Measurements from ENCODE around the gene ATP1A2.

Gene ATP1A2

GRCh38 chr1:160091666-160092223, 23.8 kb upstream of the ATP1A2 start:
- DNase-seq (no peak), ATAC-seq (replicated peaks) (no peak)
- no peaks in the 10 kb centered on the region for H3K27me3 Mint-ChIP-seq
- no peak overlapping the region for H3K4me3 Mint-ChIP-seq
- no peaks in the 10 kb centered on the region for H3K9me3 Mint-ChIP-seq
- H3K36me3 Mint-ChIP-seq (ENCODE audit: insufficient read depth), result peaks cover 34% of the 10 kb centered on the region
- peaks cover 19 to 32% of the 10 kb centered on the region in 2 donors for H3K4me1 Mint-ChIP-seq (ENCODE audit: low read depth in 2 of 2)
- peak overlapping the region in 1 of 2 donors; percentile 71 for H3K27ac Mint-ChIP-seq

GRCh38 chr1:160092366-160093068, 23.0 kb upstream of the ATP1A2 start:
- ATAC-seq (replicated peaks), result no peak
- H3K4me1 Mint-ChIP-seq (ENCODE audit: low read depth in 2 of 2), result peaks cover 24 to 39% of the 10 kb centered on the region in 2 donors
- peaks cover 35% of the 10 kb centered on the region for H3K36me3 Mint-ChIP-seq (ENCODE audit: insufficient read depth)
- no peaks in the 10 kb centered on the region for H3K27me3 Mint-ChIP-seq
- no peak for DNase-seq
- H3K27ac Mint-ChIP-seq, result peak overlapping the region in 1 of 2 donors; percentile 71
- no peak overlapping the region for H3K4me3 Mint-ChIP-seq
- H3K9me3 Mint-ChIP-seq, result no peaks in the 10 kb centered on the region

GRCh38 chr1:160093069-160093395, 22.5 kb upstream of the ATP1A2 start:
- Mint-ChIP-seq H3K4me1 (ENCODE audit: low read depth in 2 of 2) (peaks cover 29 to 43% of the 10 kb centered on the region in 2 donors), H3K9me3 (no peaks in the 10 kb centered on the region), H3K4me3 (no peak overlapping the region), H3K27me3 (no peaks in the 10 kb centered on the region), H3K27ac (peak overlapping the region in 1 of 2 donors; percentile 41), H3K36me3 (ENCODE audit: insufficient read depth) (peaks cover 40% of the 10 kb centered on the region)
- no peak for ATAC-seq (replicated peaks)
- DNase-seq, result no peak

GRCh38 chr1:160093624-160094290, 21.8 kb upstream of the ATP1A2 start:
- no peak overlapping the region for H3K4me3 Mint-ChIP-seq
- peaks cover 29 to 38% of the 10 kb centered on the region in 2 donors for H3K4me1 Mint-ChIP-seq (ENCODE audit: low read depth in 2 of 2)
- peaks cover 41% of the 10 kb centered on the region for H3K36me3 Mint-ChIP-seq (ENCODE audit: insufficient read depth)
- no peaks in the 10 kb centered on the region for H3K27me3 Mint-ChIP-seq
- no peak overlapping the region for H3K27ac Mint-ChIP-seq
- no peaks in the 10 kb centered on the region for H3K9me3 Mint-ChIP-seq
- DNase-seq (no peak), ATAC-seq (replicated peaks) (no peak)

GRCh38 chr1:160094291-160094625, 21.3 kb upstream of the ATP1A2 start:
- H3K27me3 Mint-ChIP-seq, result no peaks in the 10 kb centered on the region
- H3K36me3 Mint-ChIP-seq (ENCODE audit: insufficient read depth), result peaks cover 41% of the 10 kb centered on the region
- H3K4me1 Mint-ChIP-seq (ENCODE audit: low read depth in 2 of 2), result peaks cover 32 to 37% of the 10 kb centered on the region in 2 donors
- DNase-seq, result no peak
- no peak for ATAC-seq (replicated peaks)
- H3K4me3 Mint-ChIP-seq, result no peak overlapping the region
- H3K27ac Mint-ChIP-seq, result no peak overlapping the region
- H3K9me3 Mint-ChIP-seq, result no peaks in the 10 kb centered on the region

- Mint-ChIP-seq H3K9me3 (no peaks in the 10 kb centered on the region), H3K4me3 (no peak overlapping the region), H3K27ac (no peak overlapping the region), H3K36me3 (ENCODE audit: insufficient read depth) (peaks cover 42% of the 10 kb centered on the region), H3K4me1 (ENCODE audit: low read depth in 2 of 2) (peaks cover 36 to 41% of the 10 kb centered on the region in 2 donors), H3K27me3 (no peaks in the 10 kb centered on the region)
- no peak for ATAC-seq (replicated peaks)
- no peak for DNase-seq
These were observed 20.8 kb upstream of the ATP1A2 start for GRCh38 chr1:160094806-160095205.

GRCh38 chr1:160095382-160096105, 20.0 kb upstream of the ATP1A2 start:
- H3K4me3 Mint-ChIP-seq, result no peak overlapping the region
- H3K27me3 Mint-ChIP-seq, result no peaks in the 10 kb centered on the region
- no peaks in the 10 kb centered on the region for H3K9me3 Mint-ChIP-seq
- DNase-seq, result no peak
- H3K4me1 Mint-ChIP-seq (ENCODE audit: low read depth in 2 of 2), result peaks cover 33 to 41% of the 10 kb centered on the region in 2 donors
- H3K27ac Mint-ChIP-seq, result peak overlapping the region in 1 of 2 donors; percentile 56
- peaks cover 36% of the 10 kb centered on the region for H3K36me3 Mint-ChIP-seq (ENCODE audit: insufficient read depth)
- ATAC-seq (replicated peaks), result no peak

- Mint-ChIP-seq H3K27me3 (no peaks in the 10 kb centered on the region), H3K27ac (peak overlapping the region in 1 of 2 donors; percentile 56), H3K4me3 (peak overlapping the region; percentile 88), H3K9me3 (no peaks in the 10 kb centered on the region), H3K4me1 (ENCODE audit: low read depth in 2 of 2) (peaks cover 36 to 43% of the 10 kb centered on the region in 2 donors), H3K36me3 (ENCODE audit: insufficient read depth) (peaks cover 37% of the 10 kb centered on the region)
- no peak for DNase-seq
- no peak for ATAC-seq (replicated peaks)
These were observed 19.1 kb upstream of the ATP1A2 start for GRCh38 chr1:160096274-160097116.

- Mint-ChIP-seq H3K4me1 (ENCODE audit: low read depth in 2 of 2) (peaks cover 34 to 43% of the 10 kb centered on the region in 2 donors), H3K36me3 (ENCODE audit: insufficient read depth) (peaks cover 37% of the 10 kb centered on the region), H3K27me3 (no peaks in the 10 kb centered on the region), H3K27ac (peak overlapping the region; percentile 89 to 96), H3K4me3 (peak overlapping the region; percentile 88), H3K9me3 (no peaks in the 10 kb centered on the region)
- ATAC-seq (replicated peaks), result no peak
- no peak for DNase-seq
These were observed 18.2 kb upstream of the ATP1A2 start for GRCh38 chr1:160097151-160097910.

- DNase-seq, result peak; percentile 85 to 89 (median 85)
- peak within 1 kb of the TSS; percentile 88 for H3K4me3 Mint-ChIP-seq
- H3K36me3 Mint-ChIP-seq (ENCODE audit: insufficient read depth), result peaks cover 37% of the 10 kb centered on the region
- no peaks in the 10 kb centered on the region for H3K27me3 Mint-ChIP-seq
- peak; percentile 67 for ATAC-seq (replicated peaks)
- H3K27ac Mint-ChIP-seq, result peak within 1 kb of the TSS; percentile 89 to 96
- H3K4me1 Mint-ChIP-seq (ENCODE audit: low read depth in 2 of 2), result peaks cover 37 to 41% of the 10 kb centered on the region in 2 donors
- no peaks in the 10 kb centered on the region for H3K9me3 Mint-ChIP-seq
These were observed 17.4 kb upstream of the ATP1A2 start, which contains the start of gene IGSF8 for GRCh38 chr1:160097911-160098851. IGSF8 (minus strand) TSS chr1:160098619; CDS start chr1:160098472, 147 bp downstream.

- Mint-ChIP-seq H3K27me3 (no peaks in the 10 kb centered on the region), H3K4me3 (peak overlapping the region; percentile 74 to 82), H3K4me1 (ENCODE audit: low read depth in 2 of 2) (peaks cover 37% of the 10 kb centered on the region in 2 donors)
These were observed 16.6 kb upstream of the ATP1A2 start for GRCh38 chr1:160098852-160099561.

More at GRCh38 chr1:160098852-160099561, 16.6 kb upstream of the ATP1A2 start:
- ATAC-seq (replicated peaks), result peak; percentile 80
- peaks cover 36% of the 10 kb centered on the region for H3K36me3 Mint-ChIP-seq (ENCODE audit: insufficient read depth)
- DNase-seq, result peak; percentile 94 to 95 (median 95)
- H3K9me3 Mint-ChIP-seq, result no peaks in the 10 kb centered on the region
- H3K27ac Mint-ChIP-seq, result peak overlapping the region; percentile 89 to 96

All from effector memory CD8-positive, alpha-beta T cell (primary cell).